ENCODE measurements around the gene ZKSCAN3.

GRCh38 chr6:28371706-28372451, 22.1 kb downstream of the ZKSCAN3 start:
- TF ChIP-seq POLR2AphosphoS5 (IDR thresholded peaks at IDR 0.05; ENCODE audit: low read depth, low read length) (no peak), POLR2A (IDR thresholded peaks at IDR 0.05; ENCODE audit: low read depth, low read length) (no peak)

All from GM12892 (cell line).